CD8-positive, alpha-beta memory T cell (primary cell): ENCODE data around the gene TUBGCP2. TPM values are rescaled to one million over a fixed set of nuclear protein-coding genes. Genes with fewer than 3 reads are reported as not detected.

Experiments
- CTCF ChIA-PET: fragments of 350-600 bp; sonication (Branson Sonifier 250); formaldehyde crosslinking; loops from one replicate; lab custom pipeline; 2021; ENCODE audit warnings: antibody characterized with exemption; lab: Charles Lee
- POLR2A ChIA-PET: fragments of 350-600 bp; sonication (Branson Sonifier 250); formaldehyde crosslinking; loops from one replicate; lab custom pipeline; 2021; ENCODE audit warnings: antibody characterized with exemption; lab: Charles Lee
- DNase-seq, 5 donors: peaks; one replicate each; pipeline versions ENCODE4 v3.0.0 to v3.0.0-alpha.2; 2020 to 2022; ENCODE audit warnings: mixed read lengths in 1 of 5
- H3K27ac ChIP-seq: one replicate; pipeline ENCODE4 v1.7.0; 2013; ENCODE audit warnings: low read depth, mild to moderate bottlenecking, low read length, moderate library complexity
- H3K27me3 ChIP-seq: 2 replicates; pipeline ENCODE4 v1.7.0; 2013; ENCODE audit warnings: low read length, mild to moderate bottlenecking; ENCODE audit not compliant: insufficient read depth, poor library complexity, severe bottlenecking
- H3K36me3 ChIP-seq: 2 replicates; pipeline ENCODE4 v1.7.0; 2013; ENCODE audit warnings: mild to moderate bottlenecking, low read length, moderate library complexity; ENCODE audit not compliant: insufficient read depth
- H3K4me1 ChIP-seq: 2 replicates; pipeline ENCODE4 v1.7.0; 2013; ENCODE audit warnings: mild to moderate bottlenecking, low read length, moderate library complexity; ENCODE audit not compliant: insufficient read depth
- H3K4me3 ChIP-seq: 2 replicates; pipeline ENCODE4 v1.7.0; 2013; ENCODE audit warnings: mild to moderate bottlenecking, low read length
- H3K9me3 ChIP-seq: 2 replicates; pipeline ENCODE4 v1.7.0; 2013; ENCODE audit warnings: mild to moderate bottlenecking, low read length
- H3K27ac Mint-ChIP-seq, 8 donors: one replicate each; pipeline ENCODE4 v1.8.0; 2020 to 2021; ENCODE audit warnings: mixed read lengths in 8 of 8, mild to moderate bottlenecking in 6 of 8, inconsistent platforms in 3 of 8, moderate library complexity in 3 of 8
- H3K27me3 Mint-ChIP-seq, 2 donors: one replicate each; pipeline ENCODE4 v1.8.0; 2020 to 2021; ENCODE audit warnings: mixed read lengths in 2 of 2, mild to moderate bottlenecking in 1 of 2, moderate library complexity in 1 of 2
- H3K36me3 Mint-ChIP-seq, 3 donors: one replicate each; pipeline ENCODE4 v1.8.0; 2020 to 2021; ENCODE audit warnings: mixed read lengths in 3 of 3, inconsistent platforms in 1 of 3, mild to moderate bottlenecking in 1 of 3
- H3K4me1 Mint-ChIP-seq, 3 donors: one replicate each; pipeline ENCODE4 v1.8.0; 2020 to 2021; ENCODE audit warnings: mixed read lengths in 3 of 3, inconsistent platforms in 1 of 3, mild to moderate bottlenecking in 1 of 3
- H3K4me3 Mint-ChIP-seq, 7 donors: one replicate each; pipeline ENCODE4 v1.8.0; 2020 to 2021; ENCODE audit warnings: mixed read lengths in 7 of 7, mild to moderate bottlenecking in 6 of 7, moderate library complexity in 4 of 7, inconsistent platforms in 2 of 7
- H3K9me3 Mint-ChIP-seq, 5 donors: one replicate each; pipeline ENCODE4 v1.8.0; 2020 to 2022; ENCODE audit warnings: mixed read lengths in 5 of 5, mild to moderate bottlenecking in 3 of 5, moderate library complexity in 2 of 5, inconsistent platforms in 1 of 5
- polyA plus RNA-seq: library from polyadenylated mRNA; unstranded; fragments of 300-500 nt; fragmentation: Illumina TruSeq; gene quantifications from one replicate; pipeline ENCODE4 v1.2.3, GENCODE V29; 2021
- total RNA-seq, 2 experiments: library from RNA; stranded (reverse); gene quantifications; one replicate each; pipeline ENCODE4 v1.2.3, GENCODE V29; 2021

Gene TUBGCP2
- total and polyA plus RNA-seq, 3 experiments from 2014 or later: 39.9 to 68.1 (median 67.9) TPM

GRCh38 chr10:133281628-133282372 lies 26.9 kb downstream of the TUBGCP2 start:
- no peak for DNase-seq
- H3K4me1 Mint-ChIP-seq: peaks cover 23 to 34% (median 26%) of the 10 kb centered on the region in 3 donors
- no peak overlapping the region for H3K4me3 ChIP-seq
- no peaks in the 10 kb centered on the region for H3K27me3 ChIP-seq
- H3K27ac ChIP-seq: no peak overlapping the region
- CTCF ChIA-PET: interaction anchor here (1.1 to 1.2 kb wide), 2 partner anchors 19 to 23 kb away, joined by 3 read pairs; no protein-coding TSS in a partner anchor
- H3K9me3 ChIP-seq: no peaks in the 10 kb centered on the region
- peaks cover 30% of the 10 kb centered on the region for H3K4me1 ChIP-seq
- POLR2A ChIA-PET: interaction anchor here (0.6 kb wide), 1 partner anchor 25 kb away, joined by 4 read pairs; no protein-coding TSS in a partner anchor
- no peaks in the 10 kb centered on the region for H3K9me3 Mint-ChIP-seq
- H3K27me3 Mint-ChIP-seq: no peaks in the 10 kb centered on the region
- H3K36me3 ChIP-seq: peaks cover 9% of the 10 kb centered on the region
- H3K27ac Mint-ChIP-seq: peak overlapping the region in 4 of 8 donors; percentile 41 to 68 (median 60)
- H3K36me3 Mint-ChIP-seq: peaks cover 3 to 68% (median 21%) of the 10 kb centered on the region in 3 donors
- H3K4me3 Mint-ChIP-seq: no peak overlapping the region

GRCh38 chr10:133281084-133281483 lies 27.6 kb downstream of the TUBGCP2 start:
- POLR2A ChIA-PET: no interaction called here
- no peak overlapping the region for H3K27ac ChIP-seq
- Mint-ChIP-seq H3K9me3 (no peaks in the 10 kb centered on the region), H3K36me3 (peaks cover 3 to 63% (median 15%) of the 10 kb centered on the region in 3 donors), H3K4me1 (peaks cover 23 to 38% (median 24%) of the 10 kb centered on the region in 3 donors), H3K27me3 (no peaks in the 10 kb centered on the region), H3K4me3 (no peak overlapping the region), H3K27ac (peak overlapping the region in 1 of 8 donors; percentile 41)
- H3K4me1 ChIP-seq: peaks cover 32% of the 10 kb centered on the region
- no peak overlapping the region for H3K4me3 ChIP-seq
- no peaks in the 10 kb centered on the region for H3K9me3 ChIP-seq
- DNase-seq: no peak
- CTCF ChIA-PET: interaction anchor here (1.1 to 4.3 kb wide), 3 partner anchors 18 to 26 kb away, joined by 3 to 28 read pairs (median 3); no protein-coding TSS in a partner anchor
- H3K27me3 ChIP-seq: no peaks in the 10 kb centered on the region
- H3K36me3 ChIP-seq: peaks cover 9% of the 10 kb centered on the region

GRCh38 chr10:133280391-133281059 lies 28.1 kb downstream of the TUBGCP2 start:
- ChIA-PET POLR2A (no interaction called here), CTCF (interaction anchor here (4.3 kb wide), 1 partner anchor 27 kb away, joined by 28 read pairs; no protein-coding TSS in a partner anchor)
- H3K36me3 ChIP-seq: peaks cover 9% of the 10 kb centered on the region
- Mint-ChIP-seq H3K4me1 (peaks cover 23 to 43% (median 30%) of the 10 kb centered on the region in 3 donors), H3K4me3 (no peak overlapping the region), H3K36me3 (peaks cover 3 to 61% (median 9%) of the 10 kb centered on the region in 3 donors), H3K9me3 (no peaks in the 10 kb centered on the region), H3K27me3 (no peaks in the 10 kb centered on the region), H3K27ac (peak overlapping the region in 5 of 8 donors; percentile 42 to 99 (median 92))
- DNase-seq: no peak
- H3K27me3 ChIP-seq: no peaks in the 10 kb centered on the region
- no peaks in the 10 kb centered on the region for H3K9me3 ChIP-seq
- H3K4me3 ChIP-seq: no peak overlapping the region
- no peak overlapping the region for H3K27ac ChIP-seq
- peaks cover 36% of the 10 kb centered on the region for H3K4me1 ChIP-seq

- Histone ChIP-seq H3K27me3 (no peaks in the 10 kb centered on the region), H3K4me1 (peaks cover 43% of the 10 kb centered on the region), H3K9me3 (no peaks in the 10 kb centered on the region), H3K36me3 (peaks cover 6% of the 10 kb centered on the region), H3K4me3 (no peak overlapping the region), H3K27ac (peak overlapping the region; percentile 96)
- H3K4me3 Mint-ChIP-seq: peak overlapping the region in 3 of 7 donors; percentile 9 to 84 (median 41)
- no peaks in the 10 kb centered on the region for H3K9me3 Mint-ChIP-seq
- ChIA-PET POLR2A (interaction anchor here (1.2 to 1.3 kb wide), 2 partner anchors 28 to 57 kb away, joined by 3 to 6 read pairs; partner anchors contain the start of gene CALY), CTCF (interaction anchor here (1.7 to 4.3 kb wide), 3 partner anchors 18 to 28 kb away, joined by 6 to 28 read pairs (median 13); no protein-coding TSS in a partner anchor)
- DNase-seq: no peak
- peak overlapping the region; percentile 76 to 100 (median 98) for H3K27ac Mint-ChIP-seq
- peaks cover 23 to 53% (median 35%) of the 10 kb centered on the region in 3 donors for H3K4me1 Mint-ChIP-seq
- H3K36me3 Mint-ChIP-seq: peaks cover under 1 to 56% (median 5%) of the 10 kb centered on the region in 3 donors
- H3K27me3 Mint-ChIP-seq: no peaks in the 10 kb centered on the region
Observed at GRCh38 chr10:133279326-133280226, 29.1 kb downstream of the TUBGCP2 start.

- Mint-ChIP-seq H3K9me3 (no peaks in the 10 kb centered on the region), H3K27me3 (no peaks in the 10 kb centered on the region), H3K4me1 (peaks cover 23 to 54% (median 35%) of the 10 kb centered on the region in 3 donors), H3K27ac (peak overlapping the region; percentile 94 to 100 (median 98)), H3K36me3 (peaks cover 0 to 48% (median 3%) of the 10 kb centered on the region in 3 donors), H3K4me3 (peak overlapping the region; percentile 84 to 98 (median 89))
- Histone ChIP-seq H3K27ac (peak overlapping the region; percentile 96), H3K4me3 (peak overlapping the region; percentile 11), H3K9me3 (no peaks in the 10 kb centered on the region), H3K36me3 (peaks cover 3% of the 10 kb centered on the region), H3K4me1 (peaks cover 45% of the 10 kb centered on the region), H3K27me3 (no peaks in the 10 kb centered on the region)
- ChIA-PET POLR2A (interaction anchor here (1.2 to 2.2 kb wide), 5 partner anchors 15 to 58 kb away, joined by 3 to 15 read pairs (median 7); partner anchors contain the start of gene CALY), CTCF (interaction anchor here (1.0 to 4.3 kb wide), 6 partner anchors 13 to 51 kb away, joined by 4 to 28 read pairs (median 6); no protein-coding TSS in a partner anchor)
- peak in 4 of 5 donors; percentile 58 to 87 (median 76) for DNase-seq
Observed at GRCh38 chr10:133278577-133279265, 30.0 kb downstream of the TUBGCP2 start.

GRCh38 chr10:133277993-133278576 lies 30.6 kb downstream of the TUBGCP2 start:
- ChIA-PET CTCF (interaction anchor here (1.0 to 4.3 kb wide), 6 partner anchors 12 to 52 kb away, joined by 4 to 28 read pairs (median 6); no protein-coding TSS in a partner anchor), POLR2A (interaction anchor here (1.1 to 2.2 kb wide), 6 partner anchors 14 to 58 kb away, joined by 3 to 15 read pairs (median 6); partner anchors contain the start of gene CALY)
- no peaks in the 10 kb centered on the region for H3K27me3 Mint-ChIP-seq
- no peaks in the 10 kb centered on the region for H3K9me3 Mint-ChIP-seq
- peaks cover 0 to 42% (median 1%) of the 10 kb centered on the region in 3 donors for H3K36me3 Mint-ChIP-seq
- peaks cover 23 to 54% (median 35%) of the 10 kb centered on the region in 3 donors for H3K4me1 Mint-ChIP-seq
- H3K4me3 Mint-ChIP-seq: peak overlapping the region; percentile 84 to 98 (median 89)
- Histone ChIP-seq H3K4me3 (peak overlapping the region; percentile 11), H3K9me3 (no peaks in the 10 kb centered on the region), H3K4me1 (peaks cover 45% of the 10 kb centered on the region), H3K36me3 (peaks cover 3% of the 10 kb centered on the region), H3K27me3 (no peaks in the 10 kb centered on the region), H3K27ac (peak overlapping the region; percentile 96)
- DNase-seq: peak in 1 of 5 donors; percentile 17
- peak overlapping the region; percentile 94 to 100 (median 98) for H3K27ac Mint-ChIP-seq
